CD4-positive, CD25-positive, alpha-beta regulatory T cell (primary cell): ENCODE data around the gene LMNB1. TPM values are rescaled to one million over a fixed set of nuclear protein-coding genes. Genes with fewer than 3 reads are reported as not detected.
"Not testable (repeated sequence)": the region's sequence is repeated elsewhere in the genome, so short reads cannot be mapped to it uniquely, and the experiment has no call there.

Source experiments
- ATAC-seq, 2 donors: fragments of 150-1000 bp; cut with Tn5 transposase; one replicate each; pipeline ENCODE4 v1.10.0; 2021; ENCODE audit warnings: low read depth in 2 of 2, moderate number of reproducible peaks in 2 of 2, moderate library complexity in 1 of 2
- DNase-seq, 3 donors: peaks; one replicate each; pipeline versions ENCODE4 v3.0.0 to v3.0.0-alpha.2; 2012 to 2022; ENCODE audit warnings: mixed read lengths in 1 of 3
- H3K27ac ChIP-seq: one replicate; pipeline ENCODE4 v1.7.0; 2013; ENCODE audit warnings: mild to moderate bottlenecking, low read length; ENCODE audit not compliant: insufficient read depth, poor library complexity, severe bottlenecking
- H3K27me3 ChIP-seq: one replicate; pipeline ENCODE4 v1.7.0; 2013; ENCODE audit warnings: low read length; ENCODE audit not compliant: control insufficient read depth, insufficient read depth
- H3K36me3 ChIP-seq: one replicate; pipeline ENCODE4 v1.7.0; 2013; ENCODE audit warnings: mild to moderate bottlenecking, low read length, moderate library complexity; ENCODE audit not compliant: control insufficient read depth, insufficient read depth
- H3K4me1 ChIP-seq: 2 replicates; pipeline ENCODE4 v1.7.0; 2013; ENCODE audit warnings: mild to moderate bottlenecking, low read length; ENCODE audit not compliant: insufficient read depth, control insufficient read depth, poor library complexity, severe bottlenecking
- H3K4me3 ChIP-seq: one replicate; pipeline ENCODE4 v1.7.0; 2013; ENCODE audit warnings: low read depth, mild to moderate bottlenecking, low read length, moderate library complexity
- H3K9me3 ChIP-seq, 2 experiments: 1 replicate in 1 of 2; 2 replicates in 1 of 2; pipeline ENCODE4 v1.7.0; 2013; ENCODE audit warnings: low read length in 2 of 2, mild to moderate bottlenecking in 1 of 2, moderate library complexity in 1 of 2; ENCODE audit not compliant: control insufficient read depth in 2 of 2
- H3K27ac Mint-ChIP-seq, 3 donors: one replicate each; pipeline ENCODE4 v1.8.0; 2020 to 2022; ENCODE audit warnings: mild to moderate bottlenecking in 3 of 3, mixed read lengths in 3 of 3, moderate library complexity in 2 of 3
- H3K27me3 Mint-ChIP-seq: one replicate; pipeline ENCODE4 v1.8.0; 2022; ENCODE audit warnings: mild to moderate bottlenecking, mixed read lengths
- H3K36me3 Mint-ChIP-seq: one replicate; pipeline ENCODE4 v1.8.0; 2020; ENCODE audit warnings: mixed read lengths
- H3K4me1 Mint-ChIP-seq, 4 donors: one replicate each; pipeline ENCODE4 v1.8.0; 2020 to 2022; ENCODE audit warnings: mixed read lengths in 4 of 4, mild to moderate bottlenecking in 1 of 4
- H3K4me3 Mint-ChIP-seq, 4 donors: one replicate each; pipeline ENCODE4 v1.8.0; 2020 to 2022; ENCODE audit warnings: mild to moderate bottlenecking in 4 of 4, mixed read lengths in 4 of 4, moderate library complexity in 3 of 4
- H3K9me3 Mint-ChIP-seq, 7 donors: one replicate each; pipeline ENCODE4 v1.8.0; 2020 to 2022; ENCODE audit warnings: mixed read lengths in 7 of 7, mild to moderate bottlenecking in 3 of 7, moderate library complexity in 2 of 7
- polyA plus RNA-seq, 4 donors: library from polyadenylated mRNA; unstranded; fragments of 300-500 nt; fragmentation: Illumina TruSeq; gene quantifications; one replicate each; pipeline ENCODE4 v1.2.3, GENCODE V29; 2021
- total RNA-seq: library from RNA; stranded (reverse); gene quantifications from one replicate; pipeline ENCODE4 v1.2.3, GENCODE V29; 2022

The LMNB1 gene
- total and polyA plus RNA-seq, 5 donors from 2014 or later = 11.5 to 52.5 (median 19.4) TPM

DNA sequence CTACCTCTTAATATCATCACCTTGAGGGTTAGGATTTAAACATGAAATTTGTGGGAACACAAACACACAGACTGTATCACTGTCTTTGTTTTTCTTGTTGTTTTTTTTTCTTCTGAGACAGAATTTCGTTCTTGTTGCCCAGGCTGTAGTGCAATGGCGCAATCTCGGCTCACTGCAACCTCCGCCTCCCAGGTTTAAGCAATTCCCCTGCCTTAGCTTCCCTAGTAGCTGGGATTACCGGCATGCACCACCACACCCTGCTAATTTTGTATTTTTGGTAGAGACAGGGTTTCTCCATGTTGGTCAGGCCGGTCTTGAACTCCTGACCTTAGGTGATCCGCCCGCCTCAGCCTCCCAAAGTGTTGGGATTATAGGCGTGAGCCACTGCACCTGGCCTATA, 36.9 kb downstream of the LMNB1 start:
- not testable (repeated sequence) for H3K4me3 ChIP-seq, H3K27me3 Mint-ChIP-seq, H3K9me3 ChIP-seq, H3K9me3 Mint-ChIP-seq, DNase-seq, H3K27me3 ChIP-seq, H3K4me3 Mint-ChIP-seq, ATAC-seq
- peaks cover 39% of the 10 kb centered on the region for H3K4me1 ChIP-seq
- H3K27ac ChIP-seq = peak overlapping the region; percentile 92
- Mint-ChIP-seq H3K4me1 (peaks cover 21 to 63% (median 40%) of the 10 kb centered on the region in 4 donors), H3K27ac (peak overlapping the region; percentile 43 to 98 (median 83)), H3K36me3 (peaks cover 20% of the 10 kb centered on the region)
- peaks cover 15% of the 10 kb centered on the region for H3K36me3 ChIP-seq

DNA sequence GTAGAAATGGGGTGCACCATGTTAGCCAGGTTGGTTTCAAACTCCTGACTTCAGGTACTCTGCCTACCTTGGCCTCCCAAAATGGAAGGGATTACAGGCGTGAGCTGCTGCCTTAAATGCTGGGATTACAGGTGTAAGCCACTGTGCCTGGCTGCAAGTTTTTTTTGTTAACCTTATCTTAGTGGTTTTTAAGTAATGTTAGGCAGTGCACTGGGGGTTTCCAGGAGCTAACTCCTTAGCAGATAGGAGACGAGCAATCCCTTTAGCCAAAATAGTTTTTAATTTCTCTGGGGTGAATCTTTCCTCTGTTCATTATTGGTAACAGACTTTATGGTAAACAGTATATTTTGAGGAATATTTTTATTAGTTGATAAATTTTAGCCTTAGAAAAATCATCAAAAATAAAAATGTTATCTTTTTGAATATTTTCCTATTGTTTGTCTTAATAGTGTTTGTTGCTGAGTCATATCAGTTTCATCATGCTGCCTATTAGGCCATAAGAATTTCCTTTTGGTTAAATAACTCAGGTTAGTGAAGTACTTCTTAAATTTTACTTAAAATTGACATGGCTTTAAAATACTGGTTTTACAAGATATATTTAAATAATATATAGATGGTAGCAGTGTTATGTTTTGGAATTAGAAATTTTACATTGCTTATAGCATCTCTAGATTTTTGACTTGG, 37.9 kb downstream of the LMNB1 start:
- H3K36me3 ChIP-seq = peaks cover 15% of the 10 kb centered on the region
- no peak for DNase-seq
- H3K4me1 ChIP-seq = peaks cover 36% of the 10 kb centered on the region
- H3K9me3 ChIP-seq = no peaks in the 10 kb centered on the region
- no peak for ATAC-seq
- peaks cover 21% of the 10 kb centered on the region for H3K36me3 Mint-ChIP-seq
- no peaks in the 10 kb centered on the region for H3K27me3 Mint-ChIP-seq
- H3K27me3 ChIP-seq = no peaks in the 10 kb centered on the region
- no peak overlapping the region for H3K4me3 ChIP-seq
- peak overlapping the region in 2 of 3 donors; percentile 20 to 98 for H3K27ac Mint-ChIP-seq
- peaks cover 23 to 55% (median 36%) of the 10 kb centered on the region in 4 donors for H3K4me1 Mint-ChIP-seq
- no peaks in the 10 kb centered on the region for H3K9me3 Mint-ChIP-seq
- H3K27ac ChIP-seq = peak overlapping the region; percentile 43
- H3K4me3 Mint-ChIP-seq = no peak overlapping the region

DNA sequence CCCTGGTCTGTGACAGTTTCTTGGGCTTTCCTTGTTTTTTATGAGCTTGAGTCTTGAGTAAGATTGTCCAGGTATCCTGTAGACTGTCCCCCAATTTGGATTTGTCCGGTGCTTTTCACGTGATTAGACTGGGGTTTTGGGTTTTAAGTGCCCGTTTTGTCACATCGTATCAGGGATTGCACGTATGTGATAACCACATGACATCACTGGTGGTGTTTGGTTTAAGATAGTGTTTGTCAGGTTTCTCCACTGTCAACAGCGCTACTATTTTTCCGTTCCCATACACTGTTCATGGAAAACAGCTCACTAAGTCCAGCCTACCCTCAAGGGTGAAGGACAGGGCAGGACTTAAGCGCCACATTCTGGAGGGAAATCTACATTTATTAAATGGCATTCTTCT, 39.7 kb downstream of the LMNB1 start:
- DNase-seq (no peak), ATAC-seq (no peak)
- H3K27me3 Mint-ChIP-seq = no peaks in the 10 kb centered on the region
- Histone ChIP-seq H3K27ac (no peak overlapping the region), H3K27me3 (no peaks in the 10 kb centered on the region), H3K4me3 (no peak overlapping the region), H3K9me3 (no peaks in the 10 kb centered on the region), H3K4me1 (peaks cover 19% of the 10 kb centered on the region), H3K36me3 (peaks cover 19% of the 10 kb centered on the region)
- H3K27ac Mint-ChIP-seq = peak overlapping the region; percentile 63 to 98 (median 64)
- H3K36me3 Mint-ChIP-seq = peaks cover 27% of the 10 kb centered on the region
- no peaks in the 10 kb centered on the region for H3K9me3 Mint-ChIP-seq
- peaks cover 13 to 37% (median 25%) of the 10 kb centered on the region in 4 donors for H3K4me1 Mint-ChIP-seq
- no peak overlapping the region for H3K4me3 Mint-ChIP-seq

DNA sequence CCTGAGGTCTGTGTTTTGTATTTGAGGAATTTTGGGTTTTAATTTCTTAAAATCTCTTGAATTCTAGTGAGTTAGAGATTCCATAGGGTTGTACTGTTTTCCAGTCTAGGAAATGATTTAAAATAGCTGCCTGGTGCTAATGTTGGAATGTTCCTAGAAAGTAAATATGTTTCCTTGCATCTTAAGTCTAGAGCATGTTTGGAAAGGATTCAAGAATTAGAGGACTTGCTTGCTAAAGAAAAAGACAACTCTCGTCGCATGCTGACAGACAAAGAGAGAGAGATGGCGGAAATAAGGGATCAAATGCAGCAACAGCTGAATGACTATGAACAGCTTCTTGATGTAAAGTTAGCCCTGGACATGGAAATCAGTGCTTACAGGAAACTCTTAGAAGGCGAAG, 41.8 kb downstream of the LMNB1 start:
- Mint-ChIP-seq H3K4me3 (no peak overlapping the region), H3K27ac (no peak overlapping the region), H3K36me3 (peaks cover 37% of the 10 kb centered on the region), H3K4me1 (peaks cover 14 to 25% (median 19%) of the 10 kb centered on the region in 4 donors), H3K27me3 (no peaks in the 10 kb centered on the region), H3K9me3 (no peaks in the 10 kb centered on the region)
- Histone ChIP-seq H3K36me3 (peaks cover 26% of the 10 kb centered on the region), H3K27ac (no peak overlapping the region), H3K9me3 (no peaks in the 10 kb centered on the region), H3K4me1 (peaks cover 6% of the 10 kb centered on the region), H3K4me3 (no peak overlapping the region), H3K27me3 (no peaks in the 10 kb centered on the region)
- DNase-seq = no peak
- ATAC-seq = no peak

DNA sequence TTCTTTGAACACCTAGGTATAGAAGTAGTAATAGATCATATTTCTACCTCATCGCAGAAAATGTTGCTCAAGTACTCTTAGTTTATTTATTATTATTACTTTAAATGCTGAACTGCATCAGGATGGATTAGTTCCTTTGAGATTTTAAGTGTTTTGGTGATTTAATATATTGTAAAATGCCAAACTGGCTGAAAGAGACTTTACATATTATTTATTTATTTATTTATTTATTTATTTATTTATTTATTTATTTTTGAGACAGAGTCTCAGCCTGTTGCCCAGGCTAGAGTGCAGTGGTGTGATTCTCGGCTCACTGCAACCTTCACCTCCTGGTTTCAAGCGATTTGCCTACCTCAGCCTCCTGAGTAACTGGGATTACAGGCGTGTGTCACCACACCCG, 42.3 kb downstream of the LMNB1 start:
- Histone ChIP-seq H3K4me3 (no peak overlapping the region), H3K27me3 (no peaks in the 10 kb centered on the region), H3K9me3 (no peaks in the 10 kb centered on the region), H3K27ac (no peak overlapping the region), H3K36me3 (peaks cover 25% of the 10 kb centered on the region), H3K4me1 (peaks cover 6% of the 10 kb centered on the region)
- peaks cover 14 to 19% (median 17%) of the 10 kb centered on the region in 4 donors for H3K4me1 Mint-ChIP-seq
- no peak overlapping the region for H3K4me3 Mint-ChIP-seq
- DNase-seq = no peak
- H3K27me3 Mint-ChIP-seq = no peaks in the 10 kb centered on the region
- H3K36me3 Mint-ChIP-seq = peaks cover 37% of the 10 kb centered on the region
- no peak for ATAC-seq
- H3K9me3 Mint-ChIP-seq = no peaks in the 10 kb centered on the region
- H3K27ac Mint-ChIP-seq = no peak overlapping the region

DNA sequence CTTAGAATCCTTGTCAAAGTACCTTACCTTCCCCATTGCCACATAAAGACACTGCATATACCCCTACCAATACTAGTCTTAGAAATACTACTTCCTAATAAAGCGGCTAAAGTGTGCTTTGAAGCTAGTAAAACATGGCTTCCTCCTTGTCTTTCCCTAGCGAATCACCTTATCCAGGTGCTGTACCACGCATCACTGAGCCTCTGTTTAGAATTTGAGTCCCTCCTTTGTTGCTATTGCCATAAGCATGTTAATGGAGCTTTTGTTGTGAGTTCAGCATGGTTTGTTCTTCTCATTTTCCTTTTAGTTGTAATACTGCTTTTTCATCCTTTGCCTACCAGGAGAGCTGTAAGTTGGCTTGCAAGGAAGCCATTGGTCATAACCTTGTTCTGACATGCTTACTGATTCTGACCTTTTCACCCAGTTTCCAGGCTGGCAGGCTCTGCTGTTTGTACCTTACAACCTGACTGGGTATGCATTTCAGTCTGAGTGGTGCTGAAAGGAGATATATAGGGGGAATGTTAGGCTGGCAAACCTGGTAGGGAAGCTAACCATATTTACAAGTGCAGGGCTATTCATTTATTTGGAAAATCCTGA, 49.8 kb downstream of the LMNB1 start:
- H3K27ac Mint-ChIP-seq = peak overlapping the region in 2 of 3 donors; percentile 52 to 55
- H3K4me3 ChIP-seq = no peak overlapping the region
- peaks cover 62% of the 10 kb centered on the region for H3K36me3 ChIP-seq
- H3K4me3 Mint-ChIP-seq = no peak overlapping the region
- DNase-seq (no peak), ATAC-seq (no peak)
- H3K36me3 Mint-ChIP-seq = peaks cover 47% of the 10 kb centered on the region
- no peaks in the 10 kb centered on the region for H3K27me3 ChIP-seq
- H3K27me3 Mint-ChIP-seq = no peaks in the 10 kb centered on the region
- H3K4me1 ChIP-seq = peaks cover 10% of the 10 kb centered on the region
- no peaks in the 10 kb centered on the region for H3K9me3 ChIP-seq
- H3K27ac ChIP-seq = no peak overlapping the region
- peaks cover 0 to 28% (median 13%) of the 10 kb centered on the region in 4 donors for H3K4me1 Mint-ChIP-seq
- no peaks in the 10 kb centered on the region for H3K9me3 Mint-ChIP-seq

DNA sequence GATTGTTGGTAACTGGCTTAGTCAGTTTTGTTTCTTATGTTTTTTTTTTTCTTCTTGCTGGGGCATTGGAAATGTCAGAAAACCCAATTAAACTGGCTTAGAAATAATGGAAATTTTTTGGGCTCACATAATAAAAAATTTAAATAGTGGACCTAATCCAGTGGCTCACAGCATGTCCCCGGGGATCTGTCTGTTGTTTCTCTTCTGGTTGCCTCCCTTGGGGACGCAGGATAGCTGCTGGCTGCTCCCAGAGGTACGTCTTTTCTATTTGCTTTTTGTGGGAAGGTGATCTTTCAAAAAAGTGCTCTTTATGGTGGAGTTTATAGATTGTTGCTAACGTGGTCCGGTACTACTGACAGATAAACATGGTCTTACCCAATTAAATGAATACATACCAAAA, 52.2 kb downstream of the LMNB1 start:
- Mint-ChIP-seq H3K27ac (peak overlapping the region; percentile 20 to 73 (median 44)), H3K27me3 (no peaks in the 10 kb centered on the region), H3K9me3 (no peaks in the 10 kb centered on the region), H3K36me3 (peaks cover 50% of the 10 kb centered on the region), H3K4me1 (peaks cover 0 to 28% (median 13%) of the 10 kb centered on the region in 4 donors), H3K4me3 (no peak overlapping the region)
- H3K4me1 ChIP-seq = peaks cover 10% of the 10 kb centered on the region
- H3K27me3 ChIP-seq = no peaks in the 10 kb centered on the region
- peaks cover 68% of the 10 kb centered on the region for H3K36me3 ChIP-seq
- no peak overlapping the region for H3K27ac ChIP-seq
- no peak for DNase-seq
- no peaks in the 10 kb centered on the region for H3K9me3 ChIP-seq
- no peak for ATAC-seq
- no peak overlapping the region for H3K4me3 ChIP-seq

DNA sequence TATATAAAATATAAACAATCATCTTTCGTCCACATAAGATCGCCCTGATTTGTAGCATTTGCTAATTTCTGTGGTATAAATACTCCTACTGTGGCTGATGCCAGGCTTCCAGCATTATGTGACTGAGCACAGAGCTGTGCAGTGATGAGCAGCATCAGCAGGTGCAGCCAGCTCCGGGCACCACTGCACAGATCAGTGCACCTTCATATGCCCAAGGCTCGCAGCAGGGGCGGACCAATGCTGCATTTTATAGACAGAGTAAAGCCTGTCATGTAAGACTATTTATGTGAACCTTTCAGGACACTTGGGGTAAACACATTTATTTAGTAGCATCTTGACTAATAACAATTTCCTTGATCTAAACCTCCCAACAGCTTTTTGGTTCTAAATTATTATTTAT, 53.1 kb downstream of the LMNB1 start:
- Histone ChIP-seq H3K9me3 (no peaks in the 10 kb centered on the region), H3K27me3 (no peaks in the 10 kb centered on the region), H3K27ac (no peak overlapping the region), H3K4me3 (no peak overlapping the region), H3K4me1 (peaks cover 10% of the 10 kb centered on the region), H3K36me3 (peaks cover 76% of the 10 kb centered on the region)
- DNase-seq (no peak), ATAC-seq (no peak)
- H3K27me3 Mint-ChIP-seq = no peaks in the 10 kb centered on the region
- peak overlapping the region in 1 of 3 donors; percentile 73 for H3K27ac Mint-ChIP-seq
- H3K36me3 Mint-ChIP-seq = peaks cover 55% of the 10 kb centered on the region
- H3K9me3 Mint-ChIP-seq = no peaks in the 10 kb centered on the region
- no peak overlapping the region for H3K4me3 Mint-ChIP-seq
- peaks cover 0 to 34% (median 13%) of the 10 kb centered on the region in 4 donors for H3K4me1 Mint-ChIP-seq
